Ammon's horn (tissue), 1 donor: ENCODE results near the gene EPB41L5.

Experiments used
- DNase-seq: peaks from one replicate; pipeline ENCODE4 v3.0.0-alpha.2; 2016; ENCODE audit warnings: low spot score

Gene EPB41L5

GRCh38 chr2:120224735-120225548 lies 212.1 kb downstream of the EPB41L5 start:
- DNase-seq: no peak

DNA sequence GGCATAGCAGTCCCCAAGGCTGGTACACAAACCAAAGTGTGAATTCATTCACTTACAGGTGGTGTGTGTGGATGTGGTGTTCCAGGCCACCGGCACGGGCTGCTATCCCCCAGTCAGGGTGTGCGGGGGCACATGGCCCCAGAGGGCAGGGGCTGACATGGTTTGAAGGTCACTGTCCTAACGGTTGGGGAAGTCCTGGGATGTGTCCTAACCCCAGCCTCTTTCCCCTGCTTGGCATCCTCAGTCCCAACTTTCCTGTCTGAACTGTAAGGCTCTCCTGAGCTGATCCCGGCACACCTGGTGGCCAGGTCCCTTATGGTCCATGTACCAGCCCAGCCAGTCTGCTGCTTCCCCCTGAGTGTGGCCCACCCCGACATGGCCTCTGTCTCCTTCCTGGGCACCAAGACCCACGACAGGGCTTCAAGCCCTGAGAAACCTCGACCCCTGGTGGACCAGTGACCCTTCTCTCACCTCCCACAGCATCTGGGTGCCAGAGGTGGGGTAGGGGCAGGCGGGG lies 212.7 kb downstream of the EPB41L5 start:
- DNase-seq: no peak

- no peak for DNase-seq
These were observed 213.4 kb downstream of the EPB41L5 start for GRCh38 chr2:120226316-120226715.

GRCh38 chr2:120227111-120227991 lies 214.5 kb downstream of the EPB41L5 start:
- no peak for DNase-seq

GRCh38 chr2:120228503-120228902 lies 215.6 kb downstream of the EPB41L5 start:
- no peak for DNase-seq
